ENCODE measurements around the gene DRC7.

DNA sequence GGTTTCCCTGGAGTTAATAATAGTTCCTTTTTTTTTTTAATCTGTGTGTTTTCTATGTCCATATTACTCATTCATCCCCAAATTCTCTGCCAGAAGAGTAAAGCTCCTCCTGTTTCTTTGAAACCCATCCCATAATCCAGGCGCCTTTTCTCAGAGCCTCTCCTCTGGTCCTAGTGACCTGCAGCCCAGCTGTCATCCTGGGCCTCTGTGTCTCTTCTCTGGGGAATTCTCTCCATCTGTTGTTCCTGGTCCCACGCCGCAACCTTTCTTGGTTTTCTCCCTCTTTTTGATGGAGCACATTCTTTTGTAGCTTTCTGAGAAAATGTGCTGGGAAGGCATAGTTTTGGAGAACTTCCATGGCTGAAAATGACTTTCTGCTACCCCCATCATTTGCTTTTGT lies 51.2 kb downstream of the DRC7 start:
- TF ChIP-seq, protein P1, sequence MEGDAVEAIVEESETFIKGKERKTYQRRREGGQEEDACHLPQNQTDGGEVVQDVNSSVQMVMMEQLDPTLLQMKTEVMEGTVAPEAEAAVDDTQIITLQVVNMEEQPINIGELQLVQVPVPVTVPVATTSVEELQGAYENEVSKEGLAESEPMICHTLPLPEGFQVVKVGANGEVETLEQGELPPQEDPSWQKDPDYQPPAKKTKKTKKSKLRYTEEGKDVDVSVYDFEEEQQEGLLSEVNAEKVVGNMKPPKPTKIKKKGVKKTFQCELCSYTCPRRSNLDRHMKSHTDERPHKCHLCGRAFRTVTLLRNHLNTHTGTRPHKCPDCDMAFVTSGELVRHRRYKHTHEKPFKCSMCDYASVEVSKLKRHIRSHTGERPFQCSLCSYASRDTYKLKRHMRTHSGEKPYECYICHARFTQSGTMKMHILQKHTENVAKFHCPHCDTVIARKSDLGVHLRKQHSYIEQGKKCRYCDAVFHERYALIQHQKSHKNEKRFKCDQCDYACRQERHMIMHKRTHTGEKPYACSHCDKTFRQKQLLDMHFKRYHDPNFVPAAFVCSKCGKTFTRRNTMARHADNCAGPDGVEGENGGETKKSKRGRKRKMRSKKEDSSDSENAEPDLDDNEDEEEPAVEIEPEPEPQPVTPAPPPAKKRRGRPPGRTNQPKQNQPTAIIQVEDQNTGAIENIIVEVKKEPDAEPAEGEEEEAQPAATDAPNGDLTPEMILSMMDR (IDR thresholded peaks at IDR 0.05): no peak
- no peak for TF ChIP-seq ZFX (IDR thresholded peaks at IDR 0.05; ENCODE audit: borderline replicate concordance)

Measured in 22Rv1 (cell line).